ENCODE results near the gene FAM131A. TPM values are rescaled to one million over a fixed set of nuclear protein-coding genes. Genes with fewer than 3 reads are reported as not detected.
A peak's percentile ranks its signal among the peaks of the same experiment; 100 is the strongest.

The FAM131A gene
- total and polyA plus RNA-seq, 10 of the 15 experiments (the other 5 are each of a cell fraction or from before 2014, with no cell fraction given): 0.31 to 4.5 (median 1.5) TPM

DNA sequence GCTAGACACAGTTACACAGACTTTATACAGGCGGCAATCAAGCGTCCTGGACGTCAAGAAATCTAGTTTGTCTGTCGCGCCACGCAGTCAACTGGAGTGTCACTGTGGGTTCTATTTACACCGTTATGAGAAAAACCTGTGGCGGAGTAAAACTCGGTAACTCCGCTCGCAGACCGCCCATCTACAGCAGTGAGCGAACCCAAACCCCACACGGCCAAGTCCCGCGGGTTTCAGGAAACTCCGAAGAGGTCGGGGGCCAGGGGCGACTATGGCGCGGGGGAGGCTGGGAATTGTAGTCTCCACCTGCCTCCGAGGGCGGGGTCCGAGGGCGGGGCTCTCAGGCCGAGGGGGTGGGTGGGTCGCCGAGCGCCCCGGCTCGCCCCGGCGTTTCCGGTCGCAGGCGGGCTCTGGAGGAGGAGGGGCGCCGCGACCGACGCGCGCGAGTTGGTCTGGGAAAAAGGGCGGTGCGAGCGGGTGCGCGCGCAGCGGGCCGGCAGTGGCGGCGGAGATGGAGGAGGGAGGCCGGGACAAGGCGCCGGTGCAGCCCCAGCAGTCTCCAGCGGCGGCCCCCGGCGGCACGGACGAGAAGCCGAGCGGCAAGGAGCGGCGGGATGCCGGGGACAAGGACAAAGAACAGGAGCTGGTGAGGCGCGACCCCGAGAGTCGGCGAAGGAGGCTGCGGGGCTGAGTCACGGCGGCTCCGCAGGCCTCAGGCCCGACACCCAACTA, 38.5 kb upstream of the FAM131A start, which contains the start of gene PSMD2 (continued):
- TF ChIP-seq RFX5 (IDR thresholded peaks at IDR 0.05; ENCODE audit: low read depth, low read length): no peak
- TF ChIP-seq NFXL1 (IDR thresholded peaks at IDR 0.05; ENCODE audit: borderline replicate concordance): no peak
- peak; percentile 89 for TF ChIP-seq HCFC1 (IDR thresholded peaks at IDR 0.05; ENCODE audit: low read length)
- peak; percentile 51; the same call in 1 of the 2 replicates for TF ChIP-seq SIN3A (IDR thresholded peaks at IDR 0.05; ENCODE audit: low read depth, low read length)
- TF ChIP-seq, protein P1, sequence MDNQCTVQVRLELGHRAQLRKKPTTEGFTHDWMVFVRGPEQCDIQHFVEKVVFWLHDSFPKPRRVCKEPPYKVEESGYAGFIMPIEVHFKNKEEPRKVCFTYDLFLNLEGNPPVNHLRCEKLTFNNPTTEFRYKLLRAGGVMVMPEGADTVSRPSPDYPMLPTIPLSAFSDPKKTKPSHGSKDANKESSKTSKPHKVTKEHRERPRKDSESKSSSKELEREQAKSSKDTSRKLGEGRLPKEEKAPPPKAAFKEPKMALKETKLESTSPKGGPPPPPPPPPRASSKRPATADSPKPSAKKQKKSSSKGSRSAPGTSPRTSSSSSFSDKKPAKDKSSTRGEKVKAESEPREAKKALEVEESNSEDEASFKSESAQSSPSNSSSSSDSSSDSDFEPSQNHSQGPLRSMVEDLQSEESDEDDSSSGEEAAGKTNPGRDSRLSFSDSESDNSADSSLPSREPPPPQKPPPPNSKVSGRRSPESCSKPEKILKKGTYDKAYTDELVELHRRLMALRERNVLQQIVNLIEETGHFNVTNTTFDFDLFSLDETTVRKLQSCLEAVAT (IDR thresholded peaks at IDR 0.05): 0 out of 2 replicates have a peak, but pooled peaks have one; percentile 46
- TF ChIP-seq, protein P2, sequence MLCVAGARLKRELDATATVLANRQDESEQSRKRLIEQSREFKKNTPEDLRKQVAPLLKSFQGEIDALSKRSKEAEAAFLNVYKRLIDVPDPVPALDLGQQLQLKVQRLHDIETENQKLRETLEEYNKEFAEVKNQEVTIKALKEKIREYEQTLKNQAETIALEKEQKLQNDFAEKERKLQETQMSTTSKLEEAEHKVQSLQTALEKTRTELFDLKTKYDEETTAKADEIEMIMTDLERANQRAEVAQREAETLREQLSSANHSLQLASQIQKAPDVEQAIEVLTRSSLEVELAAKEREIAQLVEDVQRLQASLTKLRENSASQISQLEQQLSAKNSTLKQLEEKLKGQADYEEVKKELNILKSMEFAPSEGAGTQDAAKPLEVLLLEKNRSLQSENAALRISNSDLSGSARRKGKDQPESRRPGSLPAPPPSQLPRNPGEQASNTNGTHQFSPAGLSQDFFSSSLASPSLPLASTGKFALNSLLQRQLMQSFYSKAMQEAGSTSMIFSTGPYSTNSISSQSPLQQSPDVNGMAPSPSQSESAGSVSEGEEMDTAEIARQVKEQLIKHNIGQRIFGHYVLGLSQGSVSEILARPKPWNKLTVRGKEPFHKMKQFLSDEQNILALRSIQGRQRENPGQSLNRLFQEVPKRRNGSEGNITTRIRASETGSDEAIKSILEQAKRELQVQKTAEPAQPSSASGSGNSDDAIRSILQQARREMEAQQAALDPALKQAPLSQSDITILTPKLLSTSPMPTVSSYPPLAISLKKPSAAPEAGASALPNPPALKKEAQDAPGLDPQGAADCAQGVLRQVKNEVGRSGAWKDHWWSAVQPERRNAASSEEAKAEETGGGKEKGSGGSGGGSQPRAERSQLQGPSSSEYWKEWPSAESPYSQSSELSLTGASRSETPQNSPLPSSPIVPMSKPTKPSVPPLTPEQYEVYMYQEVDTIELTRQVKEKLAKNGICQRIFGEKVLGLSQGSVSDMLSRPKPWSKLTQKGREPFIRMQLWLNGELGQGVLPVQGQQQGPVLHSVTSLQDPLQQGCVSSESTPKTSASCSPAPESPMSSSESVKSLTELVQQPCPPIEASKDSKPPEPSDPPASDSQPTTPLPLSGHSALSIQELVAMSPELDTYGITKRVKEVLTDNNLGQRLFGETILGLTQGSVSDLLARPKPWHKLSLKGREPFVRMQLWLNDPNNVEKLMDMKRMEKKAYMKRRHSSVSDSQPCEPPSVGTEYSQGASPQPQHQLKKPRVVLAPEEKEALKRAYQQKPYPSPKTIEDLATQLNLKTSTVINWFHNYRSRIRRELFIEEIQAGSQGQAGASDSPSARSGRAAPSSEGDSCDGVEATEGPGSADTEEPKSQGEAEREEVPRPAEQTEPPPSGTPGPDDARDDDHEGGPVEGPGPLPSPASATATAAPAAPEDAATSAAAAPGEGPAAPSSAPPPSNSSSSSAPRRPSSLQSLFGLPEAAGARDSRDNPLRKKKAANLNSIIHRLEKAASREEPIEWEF (IDR thresholded peaks at IDR 0.05; ENCODE audit: insufficient replicate concordance, low read depth, low read length): no peak
- TF ChIP-seq TARDBP (IDR thresholded peaks at IDR 0.05; ENCODE audit: borderline replicate concordance): no peak; the same call in 1 of the 2 replicates
- TF ChIP-seq, protein P3, sequence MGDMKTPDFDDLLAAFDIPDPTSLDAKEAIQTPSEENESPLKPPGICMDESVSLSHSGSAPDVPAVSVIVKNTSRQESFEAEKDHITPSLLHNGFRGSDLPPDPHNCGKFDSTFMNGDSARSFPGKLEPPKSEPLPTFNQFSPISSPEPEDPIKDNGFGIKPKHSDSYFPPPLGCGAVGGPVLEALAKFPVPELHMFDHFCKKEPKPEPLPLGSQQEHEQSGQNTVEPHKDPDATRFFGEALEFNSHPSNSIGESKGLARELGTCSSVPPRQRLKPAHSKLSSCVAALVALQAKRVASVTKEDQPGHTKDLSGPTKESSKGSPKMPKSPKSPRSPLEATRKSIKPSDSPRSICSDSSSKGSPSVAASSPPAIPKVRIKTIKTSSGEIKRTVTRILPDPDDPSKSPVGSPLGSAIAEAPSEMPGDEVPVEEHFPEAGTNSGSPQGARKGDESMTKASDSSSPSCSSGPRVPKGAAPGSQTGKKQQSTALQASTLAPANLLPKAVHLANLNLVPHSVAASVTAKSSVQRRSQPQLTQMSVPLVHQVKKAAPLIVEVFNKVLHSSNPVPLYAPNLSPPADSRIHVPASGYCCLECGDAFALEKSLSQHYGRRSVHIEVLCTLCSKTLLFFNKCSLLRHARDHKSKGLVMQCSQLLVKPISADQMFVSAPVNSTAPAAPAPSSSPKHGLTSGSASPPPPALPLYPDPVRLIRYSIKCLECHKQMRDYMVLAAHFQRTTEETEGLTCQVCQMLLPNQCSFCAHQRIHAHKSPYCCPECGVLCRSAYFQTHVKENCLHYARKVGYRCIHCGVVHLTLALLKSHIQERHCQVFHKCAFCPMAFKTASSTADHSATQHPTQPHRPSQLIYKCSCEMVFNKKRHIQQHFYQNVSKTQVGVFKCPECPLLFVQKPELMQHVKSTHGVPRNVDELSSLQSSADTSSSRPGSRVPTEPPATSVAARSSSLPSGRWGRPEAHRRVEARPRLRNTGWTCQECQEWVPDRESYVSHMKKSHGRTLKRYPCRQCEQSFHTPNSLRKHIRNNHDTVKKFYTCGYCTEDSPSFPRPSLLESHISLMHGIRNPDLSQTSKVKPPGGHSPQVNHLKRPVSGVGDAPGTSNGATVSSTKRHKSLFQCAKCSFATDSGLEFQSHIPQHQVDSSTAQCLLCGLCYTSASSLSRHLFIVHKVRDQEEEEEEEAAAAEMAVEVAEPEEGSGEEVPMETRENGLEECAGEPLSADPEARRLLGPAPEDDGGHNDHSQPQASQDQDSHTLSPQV (IDR thresholded peaks at IDR 0.05): no peak
- TF ChIP-seq, protein P4, sequence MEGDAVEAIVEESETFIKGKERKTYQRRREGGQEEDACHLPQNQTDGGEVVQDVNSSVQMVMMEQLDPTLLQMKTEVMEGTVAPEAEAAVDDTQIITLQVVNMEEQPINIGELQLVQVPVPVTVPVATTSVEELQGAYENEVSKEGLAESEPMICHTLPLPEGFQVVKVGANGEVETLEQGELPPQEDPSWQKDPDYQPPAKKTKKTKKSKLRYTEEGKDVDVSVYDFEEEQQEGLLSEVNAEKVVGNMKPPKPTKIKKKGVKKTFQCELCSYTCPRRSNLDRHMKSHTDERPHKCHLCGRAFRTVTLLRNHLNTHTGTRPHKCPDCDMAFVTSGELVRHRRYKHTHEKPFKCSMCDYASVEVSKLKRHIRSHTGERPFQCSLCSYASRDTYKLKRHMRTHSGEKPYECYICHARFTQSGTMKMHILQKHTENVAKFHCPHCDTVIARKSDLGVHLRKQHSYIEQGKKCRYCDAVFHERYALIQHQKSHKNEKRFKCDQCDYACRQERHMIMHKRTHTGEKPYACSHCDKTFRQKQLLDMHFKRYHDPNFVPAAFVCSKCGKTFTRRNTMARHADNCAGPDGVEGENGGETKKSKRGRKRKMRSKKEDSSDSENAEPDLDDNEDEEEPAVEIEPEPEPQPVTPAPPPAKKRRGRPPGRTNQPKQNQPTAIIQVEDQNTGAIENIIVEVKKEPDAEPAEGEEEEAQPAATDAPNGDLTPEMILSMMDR (IDR thresholded peaks at IDR 0.05 in 2 of 3, conservative IDR thresholded peaks at IDR 0.05 in 1 of 3; ENCODE audit: control insufficient read depth in 2 of 3, extremely low read depth in 1 of 3, insufficient read depth in 1 of 3, low read depth in 3 of 3, low read length in 3 of 3): no peak
- TF ChIP-seq MEF2A (IDR thresholded peaks at IDR 0.05; ENCODE audit: insufficient read depth, low read depth, low read length): no peak
- TF ChIP-seq, protein P5, sequence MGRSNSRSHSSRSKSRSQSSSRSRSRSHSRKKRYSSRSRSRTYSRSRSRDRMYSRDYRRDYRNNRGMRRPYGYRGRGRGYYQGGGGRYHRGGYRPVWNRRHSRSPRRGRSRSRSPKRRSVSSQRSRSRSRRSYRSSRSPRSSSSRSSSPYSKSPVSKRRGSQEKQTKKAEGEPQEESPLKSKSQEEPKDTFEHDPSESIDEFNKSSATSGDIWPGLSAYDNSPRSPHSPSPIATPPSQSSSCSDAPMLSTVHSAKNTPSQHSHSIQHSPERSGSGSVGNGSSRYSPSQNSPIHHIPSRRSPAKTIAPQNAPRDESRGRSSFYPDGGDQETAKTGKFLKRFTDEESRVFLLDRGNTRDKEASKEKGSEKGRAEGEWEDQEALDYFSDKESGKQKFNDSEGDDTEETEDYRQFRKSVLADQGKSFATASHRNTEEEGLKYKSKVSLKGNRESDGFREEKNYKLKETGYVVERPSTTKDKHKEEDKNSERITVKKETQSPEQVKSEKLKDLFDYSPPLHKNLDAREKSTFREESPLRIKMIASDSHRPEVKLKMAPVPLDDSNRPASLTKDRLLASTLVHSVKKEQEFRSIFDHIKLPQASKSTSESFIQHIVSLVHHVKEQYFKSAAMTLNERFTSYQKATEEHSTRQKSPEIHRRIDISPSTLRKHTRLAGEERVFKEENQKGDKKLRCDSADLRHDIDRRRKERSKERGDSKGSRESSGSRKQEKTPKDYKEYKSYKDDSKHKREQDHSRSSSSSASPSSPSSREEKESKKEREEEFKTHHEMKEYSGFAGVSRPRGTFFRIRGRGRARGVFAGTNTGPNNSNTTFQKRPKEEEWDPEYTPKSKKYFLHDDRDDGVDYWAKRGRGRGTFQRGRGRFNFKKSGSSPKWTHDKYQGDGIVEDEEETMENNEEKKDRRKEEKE (IDR thresholded peaks at IDR 0.05): no peak
- no peak for TF ChIP-seq BMI1 (IDR thresholded peaks at IDR 0.05; ENCODE audit: borderline replicate concordance)
